WI38 (cell line): ENCODE data around the gene GAPDH.

Experiments
- H3K4me3 ChIP-seq: 2 replicates; pipeline ENCODE4 v1.5.1; 2011; ENCODE audit warnings: low read depth, mild to moderate bottlenecking, control low read depth, low read length
- CTCF ChIP-seq: IDR thresholded peaks from 2 replicates; pipeline ENCODE4 v1.5.1; 2012; ENCODE audit warnings: low read depth, mild to moderate bottlenecking, control low read depth, low read length

Gene GAPDH

GRCh38 chr12:6524648-6525047 is 9.7 kb upstream of the GAPDH start:
- no peak for TF ChIP-seq CTCF
- H3K4me3 ChIP-seq: no peak overlapping the region

GRCh38 chr12:6526201-6526600 is 8.1 kb upstream of the GAPDH start:
- no peak for TF ChIP-seq CTCF
- no peak overlapping the region for H3K4me3 ChIP-seq

DNA sequence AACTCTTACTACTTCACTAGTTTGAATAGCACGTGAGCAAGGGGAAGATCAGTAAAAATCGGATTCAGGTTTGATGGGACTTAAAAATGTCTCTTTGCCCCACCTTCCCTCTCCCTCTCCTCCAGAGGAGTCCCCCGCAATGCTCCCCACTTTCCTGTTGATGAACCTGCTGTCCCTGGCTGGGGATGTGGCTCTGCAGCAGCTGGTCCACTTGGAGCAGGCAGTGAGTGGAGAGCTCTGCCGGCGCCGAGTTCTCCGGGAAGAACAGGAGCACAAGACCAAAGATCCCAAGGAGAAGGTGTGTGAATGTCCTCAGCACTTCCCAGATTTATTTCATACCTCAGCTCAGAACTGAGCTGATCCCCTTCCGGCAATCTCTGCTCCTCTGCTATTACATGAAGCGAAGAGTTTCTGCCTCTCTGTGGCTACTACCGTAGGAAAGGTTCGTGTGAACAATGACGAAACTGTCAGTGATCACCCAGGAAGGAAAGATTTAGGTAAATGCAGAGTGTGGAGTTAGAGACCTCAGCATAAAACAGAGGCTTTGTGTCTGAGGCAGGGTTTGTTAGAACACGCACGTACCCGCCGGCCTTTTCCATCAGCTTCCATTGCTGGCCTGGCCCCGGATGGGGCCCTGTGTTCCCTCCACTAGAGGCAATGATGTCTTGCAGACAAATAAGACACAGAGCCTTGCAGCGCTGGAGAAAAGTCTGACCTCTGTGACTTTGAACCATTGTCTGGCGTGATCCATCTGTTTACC is 7.4 kb upstream of the GAPDH start:
- TF ChIP-seq CTCF: no peak
- no peak overlapping the region for H3K4me3 ChIP-seq

DNA sequence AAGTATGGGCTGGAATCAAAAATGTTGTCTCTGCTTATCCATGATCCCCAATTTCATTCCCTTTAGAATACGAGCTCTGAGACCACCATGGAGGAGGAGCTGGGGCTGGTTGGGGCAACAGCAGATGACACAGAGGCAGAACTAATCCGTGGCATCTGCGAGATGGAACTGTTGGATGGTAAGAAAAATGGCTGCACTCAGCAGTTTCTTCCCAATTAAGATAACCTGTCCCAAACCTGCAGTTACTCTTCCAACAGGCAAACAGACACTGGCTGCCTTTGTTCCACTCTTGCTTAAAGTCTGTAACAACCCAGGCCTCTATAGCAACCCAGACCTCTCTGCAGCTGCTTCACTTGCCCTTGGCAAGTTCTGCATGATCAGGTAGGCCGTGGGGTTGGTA is 6.6 kb upstream of the GAPDH start:
- no peak for TF ChIP-seq CTCF
- no peak overlapping the region for H3K4me3 ChIP-seq

DNA sequence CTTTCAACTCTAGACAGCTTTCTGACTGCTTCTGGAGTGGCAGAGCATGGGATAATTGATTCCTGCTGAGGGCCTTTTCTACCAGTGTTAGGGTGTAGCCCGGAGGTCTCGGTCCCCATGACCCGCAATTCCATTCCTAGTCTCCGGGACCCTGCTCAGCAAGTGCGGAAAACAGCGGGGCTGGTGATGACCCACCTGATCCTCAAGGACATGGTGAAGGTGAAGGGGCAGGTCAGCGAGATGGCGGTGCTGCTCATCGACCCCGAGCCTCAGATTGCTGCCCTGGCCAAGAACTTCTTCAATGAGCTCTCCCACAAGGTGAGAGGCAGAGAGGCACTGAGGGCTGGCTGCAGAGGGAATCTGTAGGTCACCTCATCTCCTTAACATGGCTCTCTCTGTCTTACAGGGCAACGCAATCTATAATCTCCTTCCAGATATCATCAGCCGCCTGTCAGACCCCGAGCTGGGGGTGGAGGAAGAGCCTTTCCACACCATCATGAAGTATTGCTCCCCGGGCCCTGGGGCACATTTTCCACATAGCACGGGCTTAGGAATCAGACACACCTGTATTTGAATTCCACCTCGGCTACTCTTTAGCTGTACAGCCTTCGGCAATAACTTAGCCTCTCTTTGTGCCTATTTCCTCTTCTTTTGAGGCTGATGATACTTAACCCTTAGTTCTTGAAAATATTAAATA is 5.6 kb upstream of the GAPDH start:
- no peak for TF ChIP-seq CTCF

DNA sequence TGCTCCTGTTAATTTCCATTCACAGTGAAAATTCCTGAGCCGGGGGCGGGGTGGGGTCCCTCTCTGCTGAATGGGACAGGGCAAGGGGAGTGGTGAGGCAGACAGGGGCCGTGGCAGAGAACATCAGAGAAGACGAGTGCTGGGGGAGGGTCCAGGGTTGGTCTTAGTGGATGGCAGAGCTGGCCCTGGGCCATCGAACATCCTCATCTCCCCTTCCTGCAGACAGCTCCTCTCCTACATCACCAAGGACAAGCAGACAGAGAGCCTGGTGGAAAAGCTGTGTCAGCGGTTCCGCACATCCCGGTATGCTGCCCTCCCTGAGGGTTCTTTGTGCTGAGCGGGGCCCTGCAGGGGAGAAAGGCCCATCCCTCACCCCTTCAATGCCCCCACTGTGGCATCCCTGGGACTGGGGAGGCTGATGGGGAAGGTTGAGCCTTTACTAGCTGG is 5.0 kb upstream of the GAPDH start:
- TF ChIP-seq CTCF: no peak
- H3K4me3 ChIP-seq: no peak overlapping the region

More for the DNA sequence above, 5.6 kb upstream of the GAPDH start:
- no peak overlapping the region for H3K4me3 ChIP-seq

DNA sequence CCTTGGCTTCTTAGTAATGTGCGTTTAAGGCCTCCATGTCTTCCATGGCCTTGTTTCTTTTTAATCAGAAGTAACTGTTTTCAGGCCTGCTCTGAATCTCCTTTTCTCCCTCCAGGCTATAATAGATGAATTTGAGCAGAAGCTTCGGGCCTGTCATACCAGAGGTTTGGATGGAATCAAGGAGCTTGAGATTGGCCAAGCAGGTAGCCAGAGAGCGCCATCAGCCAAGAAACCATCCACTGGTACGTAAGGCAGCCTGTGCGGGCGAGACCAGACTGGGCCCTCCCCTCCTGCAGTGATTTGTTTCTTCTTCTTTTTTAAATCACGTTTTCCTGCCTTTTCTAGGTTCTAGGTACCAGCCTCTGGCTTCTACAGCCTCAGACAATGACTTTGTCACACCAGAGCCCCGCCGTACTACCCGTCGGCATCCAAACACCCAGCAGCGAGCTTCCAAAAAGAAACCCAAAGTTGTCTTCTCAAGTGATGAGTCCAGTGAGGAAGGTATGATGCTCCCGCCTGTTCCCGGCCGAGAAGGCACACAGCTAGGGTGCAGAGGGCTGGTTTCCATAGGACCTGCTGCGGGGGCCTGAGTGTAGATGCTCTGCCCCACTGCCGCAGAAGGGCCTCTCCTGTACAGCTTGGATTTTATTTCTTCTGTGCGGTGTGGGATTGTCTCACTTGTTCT is 3.6 kb upstream of the GAPDH start:
- TF ChIP-seq CTCF: no peak

More for the DNA sequence above, 3.6 kb upstream of the GAPDH start:
- H3K4me3 ChIP-seq: no peak overlapping the region
